Muscle layer of duodenum (tissue), 2 donors: ENCODE results near the gene ITPR1.
"Not testable (repeated sequence)": the region's sequence is repeated elsewhere in the genome, so short reads cannot be mapped to it uniquely, and the experiment has no call there.

Source experiments
- H3K27ac ChIP-seq: one replicate; pipeline ENCODE4 v1.7.0; 2013; ENCODE audit warnings: mild to moderate bottlenecking, low read length
- H3K27me3 ChIP-seq: one replicate; pipeline ENCODE4 v1.7.0; 2013; ENCODE audit warnings: low read depth, mild to moderate bottlenecking, control low read depth, low read length
- H3K36me3 ChIP-seq, 2 donors: one replicate each; pipeline ENCODE4 v1.7.0; 2013; ENCODE audit warnings: low read length in 2 of 2, control low read depth in 1 of 2, mild to moderate bottlenecking in 1 of 2; ENCODE audit not compliant: insufficient read depth in 2 of 2, control insufficient read depth in 1 of 2
- H3K4me1 ChIP-seq, 2 donors: one replicate each; pipeline ENCODE4 v1.7.0; 2013; ENCODE audit warnings: low read length in 2 of 2, mild to moderate bottlenecking in 2 of 2, control low read depth in 1 of 2, moderate library complexity in 1 of 2; ENCODE audit not compliant: insufficient read depth in 2 of 2, control insufficient read depth in 1 of 2
- H3K4me3 ChIP-seq, 2 donors: one replicate each; pipeline ENCODE4 v1.7.0; 2013; ENCODE audit warnings: low read length in 2 of 2, low read depth in 1 of 2, mild to moderate bottlenecking in 1 of 2
- H3K9me3 ChIP-seq, 2 donors: one replicate each; pipeline ENCODE4 v1.7.0; 2013; ENCODE audit warnings: low read length in 2 of 2, control low read depth in 1 of 2, mild to moderate bottlenecking in 1 of 2; ENCODE audit not compliant: control insufficient read depth in 1 of 2
- donor health status: healthy.

ITPR1 gene

DNA sequence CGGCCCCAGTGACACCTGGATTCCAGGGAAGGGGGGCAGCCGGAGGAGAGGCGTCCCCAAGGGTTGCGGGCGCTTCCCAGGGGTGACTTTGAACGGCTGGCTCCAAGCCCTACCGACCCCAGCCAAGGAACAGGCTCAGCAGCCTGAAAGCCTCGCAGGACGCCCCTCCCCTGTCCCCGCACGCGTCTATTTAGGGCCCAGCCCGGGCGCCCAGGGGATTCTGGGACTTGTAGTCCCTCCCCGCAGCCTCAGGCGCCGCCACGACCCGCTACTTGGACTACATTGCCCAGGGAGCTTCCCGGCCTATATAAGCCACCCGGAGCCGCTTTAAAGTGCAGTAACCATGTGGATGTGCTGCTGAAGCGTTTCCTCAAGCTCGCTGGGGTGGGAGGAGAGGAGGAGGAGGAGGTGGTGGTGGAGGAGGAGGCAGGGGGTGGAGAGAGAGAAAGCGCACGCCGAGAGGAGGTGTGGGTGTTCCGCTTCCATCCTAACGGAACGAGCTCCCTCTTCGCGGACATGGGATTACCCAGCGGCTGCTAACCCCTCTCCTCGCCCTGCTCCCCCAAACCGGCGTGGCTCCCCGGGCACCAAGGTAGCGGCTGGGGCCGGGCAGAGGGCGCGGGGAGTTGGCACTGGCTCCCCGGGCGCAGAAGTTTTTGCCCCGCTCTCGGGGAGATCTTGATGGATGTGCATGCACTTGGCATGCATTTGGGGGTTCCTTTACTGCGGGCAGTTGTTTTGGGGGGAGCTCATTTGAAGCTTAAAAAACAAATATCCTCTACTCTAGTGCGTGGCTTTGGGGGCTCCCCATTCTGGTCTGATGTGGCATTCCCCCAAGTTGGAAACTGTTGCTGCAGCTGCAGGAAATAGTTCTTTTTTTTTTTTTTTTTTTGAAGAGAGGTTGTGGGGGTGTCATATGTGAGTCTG, at the start of gene ITPR1:
Gene ITPR1, plus strand, starts transcription at position 335 of the 927 bp plus-strand sequence. CDS start 23,144 bp downstream, outside the sequence.
- Histone ChIP-seq H3K27me3 (no peaks in the 10 kb centered on the region), H3K36me3 (no peaks in the 10 kb centered on the region), H3K27ac (peak within 1 kb of the TSS; percentile 70), H3K9me3 (no peaks in the 10 kb centered on the region), H3K4me3 (peak within 1 kb of the TSS; percentile 91 to 92), H3K4me1 (peaks cover 4 to 23% of the 10 kb centered on the region in 2 donors)

DNA sequence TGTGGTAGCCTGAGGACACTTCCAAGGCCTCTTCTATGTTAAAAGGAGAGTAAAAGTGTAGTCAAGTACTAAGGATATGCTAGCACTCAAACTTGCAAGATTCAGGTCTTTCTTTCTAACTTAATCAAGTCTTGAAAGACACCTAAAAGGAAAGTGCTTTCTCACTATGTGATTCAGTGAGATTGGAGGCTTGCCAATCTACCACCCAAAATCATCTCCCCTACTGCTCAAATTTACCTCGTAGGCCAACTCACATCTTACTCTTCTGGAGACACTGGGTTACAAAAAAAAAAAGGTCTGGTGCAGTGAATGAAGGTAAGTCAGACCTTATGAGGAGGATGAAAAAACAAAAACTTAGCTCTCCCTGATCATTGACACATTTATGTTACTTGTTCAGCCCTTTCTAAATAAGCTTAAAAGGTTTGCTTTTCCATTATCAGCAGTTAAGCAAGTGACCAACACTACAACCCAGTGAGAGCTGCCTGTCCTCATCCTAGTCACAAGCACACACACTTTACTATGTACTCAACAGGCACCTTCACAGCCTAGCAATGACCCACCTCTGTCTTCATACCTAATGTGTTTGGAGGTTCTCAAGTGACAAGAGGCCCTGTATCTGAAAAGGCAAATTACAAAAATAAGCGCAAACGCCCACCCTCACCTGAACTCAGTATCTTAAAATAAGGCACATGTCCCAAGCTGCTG, 45.7 kb upstream of the ITPR1 start:
- H3K36me3 ChIP-seq, result peaks cover 18 to 39% of the 10 kb centered on the region in 2 donors
- no peaks in the 10 kb centered on the region for H3K9me3 ChIP-seq
- H3K27me3 ChIP-seq, result no peaks in the 10 kb centered on the region
- H3K27ac ChIP-seq, result no peak overlapping the region
- H3K4me1 ChIP-seq, result no peaks in the 10 kb centered on the region
- H3K4me3 ChIP-seq, result no peak overlapping the region

GRCh38 chr3:4448187-4448586, 45.0 kb upstream of the ITPR1 start:
- Histone ChIP-seq H3K4me1 (no peaks in the 10 kb centered on the region), H3K36me3 (peaks cover 18 to 43% of the 10 kb centered on the region in 2 donors), H3K27me3 (no peaks in the 10 kb centered on the region)

DNA sequence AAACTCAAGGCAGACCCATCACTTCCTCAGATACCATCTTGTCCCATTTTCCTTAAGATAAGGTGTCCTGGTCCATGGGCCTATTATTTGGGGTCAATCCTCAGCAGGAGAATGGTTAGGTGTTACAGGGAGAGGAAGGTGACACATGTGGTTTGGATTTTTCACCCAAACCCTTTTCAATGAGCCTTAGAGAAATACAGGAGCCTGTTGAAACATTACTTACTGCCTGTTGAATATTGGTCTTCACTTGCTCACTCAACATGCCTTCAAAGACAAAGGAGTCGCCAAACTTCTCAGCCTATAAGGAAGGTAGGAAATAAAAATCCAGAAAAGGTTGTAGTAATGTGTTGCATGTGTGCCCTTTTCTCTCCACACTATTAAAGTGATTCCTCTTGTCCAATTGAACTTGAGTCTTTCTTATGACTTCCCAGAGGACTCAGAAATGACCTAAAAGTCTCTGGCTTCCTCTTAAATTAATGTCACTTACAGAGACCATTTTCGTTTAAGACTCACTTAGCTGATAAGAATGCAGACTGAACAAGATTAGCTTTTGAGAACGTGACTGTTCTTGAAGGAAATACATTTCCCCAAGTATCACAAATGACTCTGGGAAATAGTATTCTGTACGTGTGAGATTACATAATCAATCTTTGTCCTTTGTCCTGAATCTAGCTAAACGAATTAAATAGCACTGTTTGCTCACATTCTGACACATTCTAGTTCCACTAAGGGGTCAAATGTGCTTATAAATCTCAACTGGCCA, 43.9 kb upstream of the ITPR1 start:
- no peaks in the 10 kb centered on the region for H3K27me3 ChIP-seq
- no peak overlapping the region for H3K4me3 ChIP-seq
- no peaks in the 10 kb centered on the region for H3K4me1 ChIP-seq
- H3K9me3 ChIP-seq, result no peaks in the 10 kb centered on the region
- peaks cover 16 to 39% of the 10 kb centered on the region in 2 donors for H3K36me3 ChIP-seq
- no peak overlapping the region for H3K27ac ChIP-seq

More at GRCh38 chr3:4448187-4448586, 45.0 kb upstream of the ITPR1 start:
- Histone ChIP-seq H3K9me3 (no peaks in the 10 kb centered on the region), H3K4me3 (no peak overlapping the region), H3K27ac (no peak overlapping the region)

DNA sequence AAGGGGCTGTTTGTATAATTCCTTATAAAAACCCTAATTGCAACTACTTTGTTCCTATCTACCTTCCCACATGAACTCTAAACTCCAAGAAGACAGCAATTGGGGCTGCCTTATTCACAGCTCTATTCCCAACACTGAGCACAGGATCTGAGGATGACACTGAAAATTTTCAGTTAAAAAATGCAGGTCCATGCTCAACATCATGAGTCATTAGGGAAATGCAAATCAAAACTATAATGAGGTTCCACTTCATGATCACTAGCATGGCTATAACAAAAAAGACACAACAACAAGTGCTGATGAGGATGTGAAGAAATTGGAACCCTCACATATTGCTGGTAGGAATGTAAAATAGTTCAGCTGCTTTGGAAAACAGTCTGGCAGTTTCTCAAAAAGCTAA, 39.0 kb upstream of the ITPR1 start:
- Histone ChIP-seq H3K27me3 (no peaks in the 10 kb centered on the region), H3K4me1 (no peaks in the 10 kb centered on the region), H3K27ac (no peak overlapping the region), H3K9me3 (no peaks in the 10 kb centered on the region), H3K4me3 (no peak overlapping the region), H3K36me3 (peaks cover 9 to 17% of the 10 kb centered on the region in 2 donors)

GRCh38 chr3:4456780-4457179, 36.4 kb upstream of the ITPR1 start:
- not testable (repeated sequence) for H3K27ac ChIP-seq

DNA sequence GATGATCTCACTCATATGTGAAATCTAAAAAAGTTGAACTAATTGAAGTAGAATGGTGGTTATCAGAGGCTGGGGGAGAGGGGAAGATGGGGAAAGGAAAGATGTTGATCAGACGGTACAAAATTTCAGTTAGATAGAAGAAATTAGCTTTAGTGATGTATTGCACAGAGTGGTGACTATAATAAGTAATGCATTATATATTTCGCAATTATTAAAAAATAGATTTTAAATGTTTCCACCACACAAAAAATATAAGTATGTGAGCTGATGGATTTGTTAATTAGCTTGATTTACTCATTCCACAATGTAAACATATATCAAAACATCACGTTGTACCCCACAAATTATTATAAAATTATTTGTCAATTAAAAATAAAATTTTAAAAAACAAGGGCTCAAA, 34.2 kb upstream of the ITPR1 start:
- H3K9me3 ChIP-seq, result no peaks in the 10 kb centered on the region
- H3K4me1 ChIP-seq, result no peaks in the 10 kb centered on the region
- H3K27ac ChIP-seq, result no peak overlapping the region
- H3K36me3 ChIP-seq, result no peaks in the 10 kb centered on the region
- no peak overlapping the region for H3K4me3 ChIP-seq
- no peaks in the 10 kb centered on the region for H3K27me3 ChIP-seq

More at GRCh38 chr3:4456780-4457179, 36.4 kb upstream of the ITPR1 start:
- H3K4me3 ChIP-seq, H3K27me3 ChIP-seq, H3K9me3 ChIP-seq, H3K4me1 ChIP-seq, H3K36me3 ChIP-seq: not testable (repeated sequence)

GRCh38 chr3:4460334-4460733, 32.8 kb upstream of the ITPR1 start:
- no peaks in the 10 kb centered on the region for H3K27me3 ChIP-seq
- H3K9me3 ChIP-seq, result no peaks in the 10 kb centered on the region
- H3K36me3 ChIP-seq, result no peaks in the 10 kb centered on the region
- H3K4me1 ChIP-seq, result no peaks in the 10 kb centered on the region
- H3K27ac ChIP-seq, result no peak overlapping the region
- no peak overlapping the region for H3K4me3 ChIP-seq

DNA sequence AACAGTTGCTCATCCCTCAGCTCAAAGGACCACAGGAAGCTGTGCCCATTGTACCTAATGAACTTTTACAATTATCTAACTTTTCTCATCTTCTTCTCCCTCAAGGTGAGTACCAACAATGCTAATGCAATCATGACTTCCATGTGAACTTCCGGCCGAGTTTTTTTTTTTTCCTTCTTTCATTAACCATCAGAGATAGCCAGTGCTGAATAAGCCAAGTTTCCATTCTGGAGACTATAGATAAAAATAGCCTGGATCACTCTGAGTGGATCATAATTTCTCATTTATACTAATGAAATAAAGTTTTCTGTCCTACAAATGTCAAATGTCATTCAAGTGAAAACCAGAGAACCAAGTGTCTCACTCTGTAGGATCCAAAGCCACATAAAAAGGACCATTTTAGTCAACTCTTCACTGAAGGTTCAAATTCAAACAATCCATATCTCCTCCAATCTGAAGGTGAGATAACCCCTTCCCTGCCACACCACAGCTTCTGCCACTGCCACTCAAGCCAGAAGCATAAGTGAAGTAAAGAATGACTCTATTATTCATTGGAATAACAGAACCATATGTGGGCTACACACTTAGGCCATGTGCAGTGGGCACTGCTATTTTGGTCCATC, 31.6 kb upstream of the ITPR1 start:
- Histone ChIP-seq H3K27me3 (no peaks in the 10 kb centered on the region), H3K27ac (no peak overlapping the region), H3K36me3 (no peaks in the 10 kb centered on the region), H3K4me3 (no peak overlapping the region), H3K4me1 (peaks cover 0 to 7% of the 10 kb centered on the region in 2 donors), H3K9me3 (no peaks in the 10 kb centered on the region)

- Histone ChIP-seq H3K27ac (no peak overlapping the region), H3K27me3 (no peaks in the 10 kb centered on the region), H3K4me1 (peaks cover 0 to 8% of the 10 kb centered on the region in 2 donors), H3K9me3 (no peaks in the 10 kb centered on the region), H3K4me3 (no peak overlapping the region), H3K36me3 (no peaks in the 10 kb centered on the region)
These were observed 30.6 kb upstream of the ITPR1 start for GRCh38 chr3:4462369-4463040.
